ENCODE results near the gene SDCBP2. TPM values are rescaled to one million over a fixed set of nuclear protein-coding genes. Genes with fewer than 3 reads are reported as not detected.

Gene SDCBP2
- total and polyA plus RNA-seq, 2 of the 8 experiments (the other 6 are each of a cell fraction or from before 2014, with no cell fraction given): 4.2 to 6.7 TPM

DNA sequence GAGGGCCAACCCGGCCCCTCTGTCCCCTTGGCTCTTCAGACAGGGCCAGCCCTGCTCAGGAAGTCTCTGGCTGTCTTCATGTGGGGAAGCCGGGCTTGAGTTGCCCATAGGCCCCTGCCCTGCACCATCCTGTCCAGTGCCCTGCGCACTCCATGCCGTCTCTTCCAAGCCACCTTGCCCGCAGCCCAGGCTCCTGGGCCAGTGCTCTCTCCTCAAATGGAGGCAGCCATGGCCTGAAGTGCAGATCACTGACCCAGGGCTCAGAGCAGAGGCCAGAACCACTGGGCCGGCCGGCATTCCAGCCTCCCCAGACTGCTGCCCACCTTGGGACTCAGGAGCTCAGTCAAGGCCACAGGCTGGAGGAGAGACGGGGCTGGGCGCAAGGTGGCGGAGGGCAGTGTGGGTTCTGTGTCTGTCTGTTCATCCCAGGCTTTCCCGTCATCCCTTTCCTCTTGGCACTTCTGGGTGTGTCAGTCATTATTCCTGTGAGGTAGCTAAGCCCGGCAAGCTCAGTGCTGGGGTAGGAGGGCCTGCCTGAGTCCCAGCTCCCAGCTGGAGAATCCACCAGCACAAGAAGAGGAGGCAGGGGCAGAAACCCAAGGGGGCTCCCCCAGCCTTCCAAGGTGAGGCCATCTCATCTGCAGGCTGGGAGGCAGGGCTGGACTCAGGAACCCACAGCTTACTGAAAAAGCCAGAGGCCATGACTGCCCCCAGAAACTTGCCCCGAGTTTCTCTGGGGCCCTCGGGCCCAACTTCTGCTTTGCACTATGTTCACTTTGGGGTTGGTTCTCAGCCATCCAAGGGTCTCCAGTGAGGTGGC, 22.4 kb downstream of the SDCBP2 start (continued):
- TF ChIP-seq RBBP5 (IDR thresholded peaks at IDR 0.05; ENCODE audit: borderline replicate concordance, low read depth, low read length) (no peak), YY1 (IDR thresholded peaks at IDR 0.05; ENCODE audit: low read depth, low read length) (no peak), CBX8 (IDR thresholded peaks at IDR 0.05; ENCODE audit: borderline replicate concordance, low read depth, low read length) (no peak)
- TF ChIP-seq, protein P1, sequence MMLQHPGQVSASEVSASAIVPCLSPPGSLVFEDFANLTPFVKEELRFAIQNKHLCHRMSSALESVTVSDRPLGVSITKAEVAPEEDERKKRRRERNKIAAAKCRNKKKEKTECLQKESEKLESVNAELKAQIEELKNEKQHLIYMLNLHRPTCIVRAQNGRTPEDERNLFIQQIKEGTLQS (IDR thresholded peaks at IDR 0.05; ENCODE audit: insufficient read depth, low read depth, low read length): no peak

Measured in H1 (cell line).